Neural cell (in vitro differentiated cells): ENCODE data around the gene INPP5A. TPM values are rescaled to one million over a fixed set of nuclear protein-coding genes. Genes with fewer than 3 reads are reported as not detected.

Experiments
- H2AFZ ChIP-seq: fragments of 200-600, 300-800 bp; sonication (generic), shearing (Covaris generic); 2 replicates; pipeline ENCODE4 v1.6.0; 2014; ENCODE audit warnings: low read depth, mild to moderate bottlenecking, antibody characterized with exemption, low read length, moderate library complexity
- H3F3A ChIP-seq: fragments of 200-600 bp; shearing (Covaris generic); 2 replicates; pipeline ENCODE4 v1.6.1; 2016; ENCODE audit warnings: mild to moderate bottlenecking, moderate library complexity, mixed read lengths, antibody characterized with exemption, low read length; ENCODE audit not compliant: insufficient read depth, poor library complexity, severe bottlenecking
- H3K27ac ChIP-seq: fragments of 200-600, 300-800 bp; sonication (generic), shearing (Covaris generic); 2 replicates; pipeline ENCODE4 v1.5.1; 2014; ENCODE audit warnings: mild to moderate bottlenecking, low read length, moderate library complexity
- H3K27me3 ChIP-seq: fragments of 300-800, 200-600 bp; sonication (generic), shearing (Covaris generic); 2 replicates; pipeline ENCODE4 v1.6.0; 2014; ENCODE audit warnings: mild to moderate bottlenecking, low read depth, low read length, moderate library complexity; ENCODE audit not compliant: insufficient read depth
- H3K36me3 ChIP-seq: fragments of 300-800, 200-600 bp; sonication (generic), shearing (Covaris generic); 2 replicates; pipeline ENCODE4 v1.5.1; 2014; ENCODE audit warnings: mild to moderate bottlenecking, antibody characterized with exemption, low read length, moderate library complexity; ENCODE audit not compliant: insufficient read depth
- H3K4me2 ChIP-seq: fragments of 300-800, 200-600 bp; sonication (generic), shearing (Covaris generic); 2 replicates; pipeline ENCODE4 v1.6.0; 2014; ENCODE audit warnings: mild to moderate bottlenecking, low read length
- H3K4me3 ChIP-seq: fragments of 300-800, 200-600 bp; sonication (generic), shearing (Covaris generic); 2 replicates; pipeline ENCODE4 v1.5.1; 2014; ENCODE audit warnings: mild to moderate bottlenecking, low read length, moderate library complexity
- H3K79me2 ChIP-seq: fragments of 200-600 bp; shearing (Covaris generic); replicated peaks from 2 replicates; pipeline ENCODE4 v1.6.0; 2014; ENCODE audit warnings: mild to moderate bottlenecking, low read length, moderate library complexity; ENCODE audit not compliant: insufficient read depth
- H3K9ac ChIP-seq: fragments of 300-800, 200-600 bp; sonication (generic), shearing (Covaris generic); 2 replicates; pipeline ENCODE4 v1.6.1; 2016; ENCODE audit warnings: mild to moderate bottlenecking, low read length, mixed read lengths
- H3K9me2 ChIP-seq: fragments of 200-600 bp; shearing (Covaris generic); 2 replicates; pipeline ENCODE4 v1.6.1; 2016; ENCODE audit warnings: mild to moderate bottlenecking, low read length, mixed read lengths; ENCODE audit not compliant: insufficient read depth
- H3K9me3 ChIP-seq: fragments of 200-600, 300-800 bp; sonication (generic), shearing (Covaris generic); 2 replicates; pipeline ENCODE4 v1.6.1; 2016; ENCODE audit warnings: mild to moderate bottlenecking, mixed run types, low read length, moderate library complexity, mixed read lengths
- H4K20me1 ChIP-seq: fragments of 200-600 bp; shearing (Covaris generic); 2 replicates; pipeline ENCODE4 v1.6.1; 2016; ENCODE audit warnings: mild to moderate bottlenecking, mixed run types; ENCODE audit not compliant: insufficient read depth
- EP300 ChIP-seq: fragments of 450-650 bp; conservative IDR thresholded peaks from 2 replicates; pipeline ENCODE4 v1.6.1; 2014; ENCODE audit warnings: antibody characterized with exemption, mild to moderate bottlenecking, moderate library complexity; ENCODE audit not compliant: poor library complexity, severe bottlenecking
- EZH2 ChIP-seq: fragments of 200-600, 300-800 bp; shearing (Covaris generic), sonication (generic); IDR thresholded peaks from 2 replicates; pipeline ENCODE4 v1.6.1; 2014; ENCODE audit warnings: antibody characterized with exemption, low read length, borderline replicate concordance, mild to moderate bottlenecking; ENCODE audit not compliant: insufficient read depth, poor library complexity, severe bottlenecking
- MXI1 ChIP-seq: fragments of 450-650 bp; conservative IDR thresholded peaks from 2 replicates; pipeline ENCODE4 v1.6.1; 2014; ENCODE audit warnings: antibody characterized with exemption, mild to moderate bottlenecking; ENCODE audit not compliant: poor library complexity, severe bottlenecking
- POLR2AphosphoS5 ChIP-seq: IDR thresholded peaks from 2 replicates; pipeline ENCODE4 v1.6.1; 2012
- RAD21 ChIP-seq: fragments of 450-650 bp; conservative IDR thresholded peaks from 2 replicates; pipeline ENCODE4 v1.6.1; 2014; ENCODE audit warnings: antibody characterized with exemption, mild to moderate bottlenecking, moderate library complexity
- SMC3 ChIP-seq: fragments of 450-650 bp; conservative IDR thresholded peaks from 2 replicates; pipeline ENCODE4 v1.6.1; 2014; ENCODE audit warnings: antibody characterized with exemption, mild to moderate bottlenecking, moderate library complexity; ENCODE audit not compliant: poor library complexity
- TAF1 ChIP-seq: IDR thresholded peaks from 2 replicates; pipeline ENCODE4 v1.6.1; 2012; ENCODE audit warnings: low read depth
- polyA plus RNA-seq: library from polyadenylated mRNA; depleted of rRNA; stranded (reverse); fragments of >200 nt; gene quantifications from 2 replicates; pipeline ENCODE4 v1.2.3, GENCODE V29; 2014
- TF ChIP-seq, protein P1 (sequence below): IDR thresholded peaks from 2 replicates; pipeline ENCODE4 v1.6.1; 2012; ENCODE audit warnings: borderline replicate concordance
- TF ChIP-seq, protein P2 (sequence below): fragments of 450-650 bp; IDR thresholded peaks from 2 replicates; pipeline ENCODE4 v1.5.1; 2014; ENCODE audit warnings: antibody characterized with exemption, mild to moderate bottlenecking, moderate library complexity; ENCODE audit not compliant: poor library complexity, severe bottlenecking

INPP5A gene
- polyA plus RNA-seq, 1 donor from 2014 or later = 48.8 TPM

DNA sequence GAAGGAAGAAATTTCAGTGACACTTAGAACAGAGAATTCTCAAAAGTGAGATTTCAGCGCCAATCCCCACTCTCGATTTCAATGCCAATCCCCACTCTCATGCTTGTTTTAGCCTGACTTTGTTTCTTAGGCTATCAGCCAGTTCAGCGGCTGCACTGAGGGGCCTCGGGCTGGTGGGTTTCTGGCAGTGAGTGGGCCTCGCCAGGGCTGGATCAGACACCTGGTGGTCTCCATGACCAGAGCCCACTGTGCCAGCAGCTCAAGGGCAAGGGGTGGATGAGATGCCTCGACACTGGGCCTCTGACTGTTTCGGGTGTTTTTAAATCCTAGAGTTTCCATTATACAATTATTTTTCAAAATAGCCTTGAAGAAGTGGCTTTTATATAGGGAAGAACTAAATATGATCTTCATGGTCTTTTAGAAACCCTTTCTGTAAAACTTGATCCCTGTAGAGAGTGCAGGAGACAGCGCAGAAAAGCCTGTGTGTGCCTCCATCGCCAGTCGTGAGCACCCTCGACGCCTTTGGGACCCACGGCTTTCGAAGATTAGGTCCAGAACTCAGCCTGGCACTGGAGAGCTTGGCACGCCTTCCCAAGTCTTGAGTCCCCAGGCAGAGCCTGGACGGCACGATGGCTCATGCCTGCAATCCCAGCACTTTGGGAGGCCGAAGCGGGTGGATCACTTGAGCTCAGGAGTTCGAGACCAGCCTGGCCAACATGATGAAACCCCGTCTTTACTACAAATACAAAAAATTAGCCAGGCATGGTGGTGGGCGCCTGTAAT lies 76.2 kb downstream of the INPP5A start:
- Histone ChIP-seq H3K27ac (no peak overlapping the region), H2AFZ (no peak overlapping the region), H4K20me1 (no peaks in the 10 kb centered on the region), H3K79me2 (no peaks in the 10 kb centered on the region), H3K36me3 (no peaks in the 10 kb centered on the region), H3K4me3 (no peak overlapping the region), H3K9me2 (no peaks in the 10 kb centered on the region), H3K27me3 (no peaks in the 10 kb centered on the region), H3K9ac (no peak overlapping the region), H3F3A (no peaks in the 10 kb centered on the region), H3K4me2 (no peak overlapping the region), H3K9me3 (peaks cover 3% of the 10 kb centered on the region)
- TF ChIP-seq, protein P1, sequence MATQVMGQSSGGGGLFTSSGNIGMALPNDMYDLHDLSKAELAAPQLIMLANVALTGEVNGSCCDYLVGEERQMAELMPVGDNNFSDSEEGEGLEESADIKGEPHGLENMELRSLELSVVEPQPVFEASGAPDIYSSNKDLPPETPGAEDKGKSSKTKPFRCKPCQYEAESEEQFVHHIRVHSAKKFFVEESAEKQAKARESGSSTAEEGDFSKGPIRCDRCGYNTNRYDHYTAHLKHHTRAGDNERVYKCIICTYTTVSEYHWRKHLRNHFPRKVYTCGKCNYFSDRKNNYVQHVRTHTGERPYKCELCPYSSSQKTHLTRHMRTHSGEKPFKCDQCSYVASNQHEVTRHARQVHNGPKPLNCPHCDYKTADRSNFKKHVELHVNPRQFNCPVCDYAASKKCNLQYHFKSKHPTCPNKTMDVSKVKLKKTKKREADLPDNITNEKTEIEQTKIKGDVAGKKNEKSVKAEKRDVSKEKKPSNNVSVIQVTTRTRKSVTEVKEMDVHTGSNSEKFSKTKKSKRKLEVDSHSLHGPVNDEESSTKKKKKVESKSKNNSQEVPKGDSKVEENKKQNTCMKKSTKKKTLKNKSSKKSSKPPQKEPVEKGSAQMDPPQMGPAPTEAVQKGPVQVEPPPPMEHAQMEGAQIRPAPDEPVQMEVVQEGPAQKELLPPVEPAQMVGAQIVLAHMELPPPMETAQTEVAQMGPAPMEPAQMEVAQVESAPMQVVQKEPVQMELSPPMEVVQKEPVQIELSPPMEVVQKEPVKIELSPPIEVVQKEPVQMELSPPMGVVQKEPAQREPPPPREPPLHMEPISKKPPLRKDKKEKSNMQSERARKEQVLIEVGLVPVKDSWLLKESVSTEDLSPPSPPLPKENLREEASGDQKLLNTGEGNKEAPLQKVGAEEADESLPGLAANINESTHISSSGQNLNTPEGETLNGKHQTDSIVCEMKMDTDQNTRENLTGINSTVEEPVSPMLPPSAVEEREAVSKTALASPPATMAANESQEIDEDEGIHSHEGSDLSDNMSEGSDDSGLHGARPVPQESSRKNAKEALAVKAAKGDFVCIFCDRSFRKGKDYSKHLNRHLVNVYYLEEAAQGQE = no peak
- no peak for TF ChIP-seq SMC3
- TF ChIP-seq TAF1 = no peak
- TF ChIP-seq, protein P2, sequence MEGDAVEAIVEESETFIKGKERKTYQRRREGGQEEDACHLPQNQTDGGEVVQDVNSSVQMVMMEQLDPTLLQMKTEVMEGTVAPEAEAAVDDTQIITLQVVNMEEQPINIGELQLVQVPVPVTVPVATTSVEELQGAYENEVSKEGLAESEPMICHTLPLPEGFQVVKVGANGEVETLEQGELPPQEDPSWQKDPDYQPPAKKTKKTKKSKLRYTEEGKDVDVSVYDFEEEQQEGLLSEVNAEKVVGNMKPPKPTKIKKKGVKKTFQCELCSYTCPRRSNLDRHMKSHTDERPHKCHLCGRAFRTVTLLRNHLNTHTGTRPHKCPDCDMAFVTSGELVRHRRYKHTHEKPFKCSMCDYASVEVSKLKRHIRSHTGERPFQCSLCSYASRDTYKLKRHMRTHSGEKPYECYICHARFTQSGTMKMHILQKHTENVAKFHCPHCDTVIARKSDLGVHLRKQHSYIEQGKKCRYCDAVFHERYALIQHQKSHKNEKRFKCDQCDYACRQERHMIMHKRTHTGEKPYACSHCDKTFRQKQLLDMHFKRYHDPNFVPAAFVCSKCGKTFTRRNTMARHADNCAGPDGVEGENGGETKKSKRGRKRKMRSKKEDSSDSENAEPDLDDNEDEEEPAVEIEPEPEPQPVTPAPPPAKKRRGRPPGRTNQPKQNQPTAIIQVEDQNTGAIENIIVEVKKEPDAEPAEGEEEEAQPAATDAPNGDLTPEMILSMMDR = no peak
- no peak for TF ChIP-seq MXI1
- TF ChIP-seq RAD21 = no peak
- TF ChIP-seq EZH2 = no peak
- TF ChIP-seq POLR2AphosphoS5 = no peak
- no peak for TF ChIP-seq EP300

GRCh38 chr10:132614431-132615340 lies 77.1 kb downstream of the INPP5A start:
- Histone ChIP-seq H2AFZ (no peak overlapping the region), H3K4me2 (no peak overlapping the region), H3K9ac (no peak overlapping the region), H3F3A (no peaks in the 10 kb centered on the region), H3K27me3 (no peaks in the 10 kb centered on the region), H3K79me2 (no peaks in the 10 kb centered on the region), H3K9me3 (peaks cover 9% of the 10 kb centered on the region), H3K9me2 (no peaks in the 10 kb centered on the region), H3K27ac (no peak overlapping the region), H3K36me3 (no peaks in the 10 kb centered on the region), H3K4me3 (no peak overlapping the region), H4K20me1 (no peaks in the 10 kb centered on the region)
- no peak for TF ChIP-seq EZH2
- TF ChIP-seq TAF1 = no peak
- no peak for TF ChIP-seq MXI1
- no peak for TF ChIP-seq RAD21
- TF ChIP-seq, protein P2 = no peak
- no peak for TF ChIP-seq EP300
- TF ChIP-seq, protein P1 = no peak
- no peak for TF ChIP-seq SMC3
- TF ChIP-seq POLR2AphosphoS5 = no peak
